ENCODE data around the gene TET1.

- TF ChIP-seq CTCF (IDR thresholded peaks at IDR 0.05), result no peak
- TF ChIP-seq POLR2AphosphoS5 (IDR thresholded peaks at IDR 0.05; ENCODE audit: low read depth, low read length), result no peak
- TF ChIP-seq SIN3A (IDR thresholded peaks at IDR 0.05; ENCODE audit: borderline replicate concordance, insufficient read depth, low read depth, low read length), result no peak
- no peak for TF ChIP-seq REST (IDR thresholded peaks at IDR 0.05; ENCODE audit: insufficient read depth in 1 of 2, low read depth in 2 of 2, low read length in 1 of 2)
- no peak for TF ChIP-seq TCF7L2 (IDR thresholded peaks at IDR 0.05; ENCODE audit: low read depth, low read length)
Measured at GRCh38 chr10:68564712-68565111, 4.6 kb downstream of the TET1 start.

All from Panc1 (cell line).